Left lung (tissue), 10 donors: Measurements from ENCODE around the gene NME7. TPM values are rescaled to one million over a fixed set of nuclear protein-coding genes. Genes with fewer than 3 reads are reported as not detected.

Experiments
- ATAC-seq: fragments of 200-7000 bp; cut with Tn5 transposase; one replicate; pipeline ENCODE4 v1.9.1; 2020; ENCODE audit warnings: moderate library complexity
- DNase-seq, 4 donors: peaks; one replicate each; pipeline ENCODE4 v3.0.0-alpha.2; 2013 to 2020
- H3K27ac ChIP-seq, 2 donors: fragments of 200-600 bp; sonication (generic) in 1 of 2; one replicate each; pipeline versions ENCODE4 v1.5.0 to v1.8.0; 2020 to 2021
- H3K27me3 ChIP-seq, 2 donors: fragments of 200-600 bp; sonication (generic) in 1 of 2; one replicate each; pipeline versions ENCODE4 v1.5.0 to v1.8.0; 2020 to 2021
- H3K36me3 ChIP-seq, 2 donors: fragments of 200-600 bp; sonication (generic) in 1 of 2; one replicate each; pipeline versions ENCODE4 v1.5.0 to v1.8.0; 2020 to 2021
- H3K4me1 ChIP-seq, 2 donors: fragments of 200-600 bp; one replicate each; pipeline ENCODE4 v1.8.0; 2021
- H3K4me3 ChIP-seq, 2 donors: fragments of 200-600 bp; sonication (generic) in 1 of 2; one replicate each; pipeline versions ENCODE4 v1.5.0 to v1.8.0; 2020 to 2021; ENCODE audit warnings: mild to moderate bottlenecking in 1 of 2
- H3K9me3 ChIP-seq, 2 donors: fragments of 200-600 bp; sonication (generic) in 1 of 2; one replicate each; pipeline versions ENCODE4 v1.5.0 to v1.8.0; 2020 to 2021
- CTCF ChIP-seq, 2 donors: fragments of 200-600 bp; sonication (generic) in 1 of 2; IDR thresholded peaks; one replicate each; pipeline versions ENCODE4 v1.5.0 to v1.8.0; 2021; ENCODE audit warnings: antibody characterized with exemption in 2 of 2
- intact Hi-C, 2 donors: fragments of 100-400 bp; cut with DNase I; formaldehyde crosslinking; loops; one replicate each; pipeline versions ENCODE4 v1.11.2 to v1.14.2; 2022
- polyA plus RNA-seq, 6 donors: library from polyadenylated mRNA; unstranded; fragments of 120-200 nt; gene quantifications; one replicate each; pipeline ENCODE4 v1.2.1, GENCODE V29; 2013; ENCODE audit not compliant: insufficient read length in 6 of 6
- total RNA-seq, 2 donors: library from RNA; stranded (reverse); fragmentation: NEBNext Ultra II Directional; extraction: Animal tissue kit (Norgen Biotek cat#: 25700); gene quantifications; one replicate each; pipeline ENCODE4 v1.2.1, GENCODE V29; 2021
- donor health status: DM: no; HTN: yes; CAD: no.
- donor health status: DM: no; HTN: no; CAD: no.

The NME7 gene
- total and polyA plus RNA-seq, 8 donors, result 13.6 to 77.6 (median 59.3) TPM

GRCh38 chr1:169124459-169124858, 243.1 kb downstream of the NME7 start:
- no peak overlapping the region for H3K4me3 ChIP-seq
- H3K27ac ChIP-seq, result no peak overlapping the region
- TF ChIP-seq CTCF (IDR thresholded peaks at IDR 0.05), result no peak
- DNase-seq, result peak in 2 of 4 donors; percentile 24 to 79
- H3K27me3 ChIP-seq, result no peaks in the 10 kb centered on the region
- H3K36me3 ChIP-seq, result peaks cover 0 to 42% of the 10 kb centered on the region in 2 donors
- ATAC-seq, result peak; percentile 62
- no peaks in the 10 kb centered on the region for H3K9me3 ChIP-seq
- intact Hi-C loops, result no loop called here
- H3K4me1 ChIP-seq, result peaks cover 0 to 5% of the 10 kb centered on the region in 2 donors

GRCh38 chr1:169122976-169123375, 244.6 kb downstream of the NME7 start:
- Histone ChIP-seq H3K4me3 (no peak overlapping the region), H3K27me3 (no peaks in the 10 kb centered on the region), H3K4me1 (peaks cover 0 to 5% of the 10 kb centered on the region in 2 donors), H3K9me3 (no peaks in the 10 kb centered on the region), H3K36me3 (peaks cover 0 to 28% of the 10 kb centered on the region in 2 donors), H3K27ac (no peak overlapping the region)
- ATAC-seq (no peak), DNase-seq (no peak)
- TF ChIP-seq CTCF (IDR thresholded peaks at IDR 0.05), result no peak
- intact Hi-C loops, result no loop called here

- intact Hi-C loops, result no loop called here
- peaks cover 0 to 13% of the 10 kb centered on the region in 2 donors for H3K4me1 ChIP-seq
- H3K4me3 ChIP-seq, result no peak overlapping the region
- ATAC-seq (no peak), DNase-seq (no peak)
- no peaks in the 10 kb centered on the region for H3K27me3 ChIP-seq
- H3K9me3 ChIP-seq, result no peaks in the 10 kb centered on the region
- TF ChIP-seq CTCF (IDR thresholded peaks at IDR 0.05), result no peak
- H3K36me3 ChIP-seq, result peaks cover 0 to 11% of the 10 kb centered on the region in 2 donors
- no peak overlapping the region for H3K27ac ChIP-seq
Measured at GRCh38 chr1:169121146-169121923, 246.3 kb downstream of the NME7 start.

GRCh38 chr1:169120066-169120465, 247.5 kb downstream of the NME7 start:
- Histone ChIP-seq H3K4me1 (peaks cover 10 to 25% of the 10 kb centered on the region in 2 donors), H3K27me3 (no peaks in the 10 kb centered on the region), H3K9me3 (no peaks in the 10 kb centered on the region), H3K36me3 (peaks cover 0 to 3% of the 10 kb centered on the region in 2 donors), H3K27ac (no peak overlapping the region), H3K4me3 (no peak overlapping the region)
- no peak for TF ChIP-seq CTCF (IDR thresholded peaks at IDR 0.05)
- no peak for DNase-seq
- ATAC-seq, result no peak
- intact Hi-C loops, result no loop called here

GRCh38 chr1:169119405-169119804, 248.2 kb downstream of the NME7 start:
- H3K36me3 ChIP-seq, result no peaks in the 10 kb centered on the region
- no peak overlapping the region for H3K4me3 ChIP-seq
- ATAC-seq (no peak), DNase-seq (no peak)
- H3K27me3 ChIP-seq, result no peaks in the 10 kb centered on the region
- intact Hi-C loops, result no loop called here
- TF ChIP-seq CTCF (IDR thresholded peaks at IDR 0.05), result no peak
- H3K9me3 ChIP-seq, result no peaks in the 10 kb centered on the region
- no peak overlapping the region for H3K27ac ChIP-seq
- peaks cover 10 to 25% of the 10 kb centered on the region in 2 donors for H3K4me1 ChIP-seq
